ENCODE data around the gene AKR1E2.

Gene AKR1E2

GRCh38 chr10:4847561-4848355 lies 21.8 kb downstream of the AKR1E2 start:
- 73% methylated on average over 3 of the region's 7 CpGs for WGBS (ENCODE audit: insufficient coverage)

GRCh38 chr10:4848356-4849041 lies 22.5 kb downstream of the AKR1E2 start:
- no peaks in the 10 kb centered on the region for H3K9me3 ChIP-seq (ENCODE audit: control extremely low read depth in 1 of 5, control insufficient read depth in 4 of 5, insufficient read depth in 2 of 5, low read depth in 1 of 5, low read length in 4 of 5)
- ChIA-PET POLR2A (interaction anchor here (1.1 kb wide), 1 partner anchor 33 kb away, joined by 4 read pairs; no protein-coding TSS in a partner anchor), CTCF (interaction anchor here (0.7 to 6.9 kb wide), 26 partner anchors 10 to 781 kb away, joined by 3 to 79 read pairs (median 4); no protein-coding TSS in a partner anchor)
- H3K27ac ChIP-seq (ENCODE audit: insufficient read depth in 1 of 2, low read depth in 1 of 2, low read length in 2 of 2, poor library complexity in 1 of 2, severe bottlenecking in 2 of 2): peak overlapping the region in 1 of 2 experiments; percentile 59
- peaks cover 0 to 3% (median 0%) of the 10 kb centered on the region in 4 experiments for H3K36me3 ChIP-seq (ENCODE audit: control insufficient read depth in 4 of 4, insufficient read depth in 4 of 4, low read length in 3 of 4)
- 76% methylated on average over 4 of the region's 7 CpGs for WGBS (ENCODE audit: insufficient coverage)
- no peaks in the 10 kb centered on the region for H3K27me3 ChIP-seq (replicated peaks in 2 of 5; ENCODE audit: control insufficient read depth in 4 of 5, insufficient read depth in 5 of 5, low read length in 4 of 5)
- no peak overlapping the region for H3K4me3 ChIP-seq (ENCODE audit: control insufficient read depth in 1 of 7, extremely low read depth in 1 of 7, insufficient read depth in 4 of 7, low read depth in 2 of 7, low read length in 6 of 7)
- peak; percentile 58 to 81 (median 79) for DNase-seq
- H3K4me1 ChIP-seq (ENCODE audit: control extremely low read depth in 1 of 4, control insufficient read depth in 4 of 4, insufficient read depth in 4 of 4, low read length in 3 of 4): peaks cover 0 to 23% (median 12%) of the 10 kb centered on the region in 4 experiments

More at GRCh38 chr10:4847561-4848355, 21.8 kb downstream of the AKR1E2 start:
- DNase-seq: peak in 2 of 3 donors; percentile 43 to 50
- H3K27me3 ChIP-seq (replicated peaks in 2 of 5; ENCODE audit: control insufficient read depth in 4 of 5, insufficient read depth in 5 of 5, low read length in 4 of 5): no peaks in the 10 kb centered on the region
- CTCF ChIA-PET: interaction anchor here (0.7 to 6.9 kb wide), 12 partner anchors 9 to 775 kb away, joined by 3 to 79 read pairs (median 4); no protein-coding TSS in a partner anchor
- POLR2A ChIA-PET: interaction anchor here (1.1 kb wide), 1 partner anchor 32 kb away, joined by 4 read pairs; no protein-coding TSS in a partner anchor
- H3K4me3 ChIP-seq (ENCODE audit: control insufficient read depth in 1 of 7, extremely low read depth in 1 of 7, insufficient read depth in 4 of 7, low read depth in 2 of 7, low read length in 6 of 7): no peak overlapping the region
- peak overlapping the region in 1 of 2 experiments; percentile 59 for H3K27ac ChIP-seq (ENCODE audit: insufficient read depth in 1 of 2, low read depth in 1 of 2, low read length in 2 of 2, poor library complexity in 1 of 2, severe bottlenecking in 2 of 2)
- peaks cover 0 to 5% (median 3%) of the 10 kb centered on the region in 4 experiments for H3K36me3 ChIP-seq (ENCODE audit: control insufficient read depth in 4 of 4, insufficient read depth in 4 of 4, low read length in 3 of 4)
- peaks cover 0 to 23% (median 12%) of the 10 kb centered on the region in 4 experiments for H3K4me1 ChIP-seq (ENCODE audit: control extremely low read depth in 1 of 4, control insufficient read depth in 4 of 4, insufficient read depth in 4 of 4, low read length in 3 of 4)
- H3K9me3 ChIP-seq (ENCODE audit: control extremely low read depth in 1 of 5, control insufficient read depth in 4 of 5, insufficient read depth in 2 of 5, low read depth in 1 of 5, low read length in 4 of 5): no peaks in the 10 kb centered on the region

GRCh38 chr10:4849042-4849402 lies 23.0 kb downstream of the AKR1E2 start:
- Histone ChIP-seq H3K4me1 (ENCODE audit: control extremely low read depth in 1 of 4, control insufficient read depth in 4 of 4, insufficient read depth in 4 of 4, low read length in 3 of 4) (peaks cover 0 to 23% (median 12%) of the 10 kb centered on the region in 4 experiments), H3K36me3 (ENCODE audit: control insufficient read depth in 4 of 4, insufficient read depth in 4 of 4, low read length in 3 of 4) (peaks cover 0 to 3% (median 0%) of the 10 kb centered on the region in 4 experiments), H3K27ac (ENCODE audit: insufficient read depth in 1 of 2, low read depth in 1 of 2, low read length in 2 of 2, poor library complexity in 1 of 2, severe bottlenecking in 2 of 2) (peak overlapping the region in 1 of 2 experiments; percentile 58), H3K27me3 (replicated peaks in 2 of 5; ENCODE audit: control insufficient read depth in 4 of 5, insufficient read depth in 5 of 5, low read length in 4 of 5) (no peaks in the 10 kb centered on the region), H3K4me3 (ENCODE audit: control insufficient read depth in 1 of 7, extremely low read depth in 1 of 7, insufficient read depth in 4 of 7, low read depth in 2 of 7, low read length in 6 of 7) (peak overlapping the region in 1 of 7 experiments; percentile 48), H3K9me3 (ENCODE audit: control extremely low read depth in 1 of 5, control insufficient read depth in 4 of 5, insufficient read depth in 2 of 5, low read depth in 1 of 5, low read length in 4 of 5) (no peaks in the 10 kb centered on the region)
- no peak for DNase-seq
- ChIA-PET POLR2A (no interaction called here), CTCF (interaction anchor here (0.6 to 6.9 kb wide), 42 partner anchors 10 to 780 kb away, joined by 3 to 79 read pairs (median 4); no protein-coding TSS in a partner anchor)
- 100% methylated on average over 4 of the region's 5 CpGs for WGBS (ENCODE audit: insufficient coverage)

GRCh38 chr10:4849555-4850242 lies 23.7 kb downstream of the AKR1E2 start:
- Histone ChIP-seq H3K27me3 (replicated peaks in 2 of 5; ENCODE audit: control insufficient read depth in 4 of 5, insufficient read depth in 5 of 5, low read length in 4 of 5) (no peaks in the 10 kb centered on the region), H3K4me3 (ENCODE audit: control insufficient read depth in 1 of 7, extremely low read depth in 1 of 7, insufficient read depth in 4 of 7, low read depth in 2 of 7, low read length in 6 of 7) (peak overlapping the region in 2 of 7 experiments; percentile 48), H3K36me3 (ENCODE audit: control insufficient read depth in 4 of 4, insufficient read depth in 4 of 4, low read length in 3 of 4) (peaks cover 0 to 3% (median 0%) of the 10 kb centered on the region in 4 experiments), H3K27ac (ENCODE audit: insufficient read depth in 1 of 2, low read depth in 1 of 2, low read length in 2 of 2, poor library complexity in 1 of 2, severe bottlenecking in 2 of 2) (peak overlapping the region in 1 of 2 experiments; percentile 58), H3K4me1 (ENCODE audit: control extremely low read depth in 1 of 4, control insufficient read depth in 4 of 4, insufficient read depth in 4 of 4, low read length in 3 of 4) (peaks cover 0 to 23% (median 12%) of the 10 kb centered on the region in 4 experiments), H3K9me3 (ENCODE audit: control extremely low read depth in 1 of 5, control insufficient read depth in 4 of 5, insufficient read depth in 2 of 5, low read depth in 1 of 5, low read length in 4 of 5) (no peaks in the 10 kb centered on the region)
- CTCF ChIA-PET: interaction anchor here (0.6 to 6.9 kb wide), 56 partner anchors 11 to 779 kb away, joined by 3 to 79 read pairs (median 4); partner anchors contain the start of gene AKR1C3
- WGBS (ENCODE audit: insufficient coverage): 6% methylated on average over 12 of the region's 12 CpGs
- POLR2A ChIA-PET: interaction anchor here (0.6 kb wide), 1 partner anchor 598 kb away, joined by 3 read pairs; no protein-coding TSS in a partner anchor
- peak; percentile 94 to 97 (median 95) for DNase-seq

GRCh38 chr10:4850397-4850796 lies 24.4 kb downstream of the AKR1E2 start:
- POLR2A ChIA-PET: interaction anchor here (0.6 kb wide), 1 partner anchor 597 kb away, joined by 3 read pairs; no protein-coding TSS in a partner anchor
- DNase-seq: no peak
- H3K27ac ChIP-seq (ENCODE audit: insufficient read depth in 1 of 2, low read depth in 1 of 2, low read length in 2 of 2, poor library complexity in 1 of 2, severe bottlenecking in 2 of 2): no peak overlapping the region
- H3K9me3 ChIP-seq (ENCODE audit: control extremely low read depth in 1 of 5, control insufficient read depth in 4 of 5, insufficient read depth in 2 of 5, low read depth in 1 of 5, low read length in 4 of 5): no peaks in the 10 kb centered on the region
- H3K4me1 ChIP-seq (ENCODE audit: control extremely low read depth in 1 of 4, control insufficient read depth in 4 of 4, insufficient read depth in 4 of 4, low read length in 3 of 4): peaks cover 0 to 23% (median 12%) of the 10 kb centered on the region in 4 experiments
- CTCF ChIA-PET: interaction anchor here (0.7 to 6.9 kb wide), 44 partner anchors 10 to 772 kb away, joined by 3 to 79 read pairs (median 5); partner anchors contain the start of gene AKR1C3
- no peak overlapping the region for H3K4me3 ChIP-seq (ENCODE audit: control insufficient read depth in 1 of 7, extremely low read depth in 1 of 7, insufficient read depth in 4 of 7, low read depth in 2 of 7, low read length in 6 of 7)
- H3K27me3 ChIP-seq (replicated peaks in 2 of 5; ENCODE audit: control insufficient read depth in 4 of 5, insufficient read depth in 5 of 5, low read length in 4 of 5): no peaks in the 10 kb centered on the region
- WGBS (ENCODE audit: insufficient coverage): 94% methylated on average over 7 of the region's 7 CpGs
- peaks cover 0 to 3% (median 0%) of the 10 kb centered on the region in 4 experiments for H3K36me3 ChIP-seq (ENCODE audit: control insufficient read depth in 4 of 4, insufficient read depth in 4 of 4, low read length in 3 of 4)

- Histone ChIP-seq H3K27ac (ENCODE audit: insufficient read depth in 1 of 2, low read depth in 1 of 2, low read length in 2 of 2, poor library complexity in 1 of 2, severe bottlenecking in 2 of 2) (no peak overlapping the region), H3K4me3 (ENCODE audit: control insufficient read depth in 1 of 7, extremely low read depth in 1 of 7, insufficient read depth in 4 of 7, low read depth in 2 of 7, low read length in 6 of 7) (no peak overlapping the region), H3K4me1 (ENCODE audit: control extremely low read depth in 1 of 4, control insufficient read depth in 4 of 4, insufficient read depth in 4 of 4, low read length in 3 of 4) (peaks cover 0 to 23% (median 12%) of the 10 kb centered on the region in 4 experiments), H3K36me3 (ENCODE audit: control insufficient read depth in 4 of 4, insufficient read depth in 4 of 4, low read length in 3 of 4) (peaks cover 0 to 3% (median 0%) of the 10 kb centered on the region in 4 experiments), H3K27me3 (replicated peaks in 2 of 5; ENCODE audit: control insufficient read depth in 4 of 5, insufficient read depth in 5 of 5, low read length in 4 of 5) (no peaks in the 10 kb centered on the region), H3K9me3 (ENCODE audit: control extremely low read depth in 1 of 5, control insufficient read depth in 4 of 5, insufficient read depth in 2 of 5, low read depth in 1 of 5, low read length in 4 of 5) (no peaks in the 10 kb centered on the region)
- ChIA-PET POLR2A (no interaction called here), CTCF (interaction anchor here (0.9 to 6.9 kb wide), 18 partner anchors 10 to 583 kb away, joined by 3 to 79 read pairs (median 5); partner anchors contain the start of gene AKR1C3)
- WGBS (ENCODE audit: insufficient coverage): 87% methylated on average over 3 of the region's 5 CpGs
- no peak for DNase-seq
Measured at GRCh38 chr10:4851176-4851575, 25.2 kb downstream of the AKR1E2 start.
